HEK293T (cell line): ENCODE measurements around the gene TMED9.

Experiments
- CTCF ChIA-PET: fragments of 350-600 bp; formaldehyde crosslinking; extraction: SDS; loops from one replicate; lab custom pipeline; 2021; ENCODE audit warnings: antibody characterized with exemption, inconsistent platforms; lab: Yijun Ruan, JAX
- POLR2A ChIA-PET: fragments of 350-600 bp; formaldehyde crosslinking; extraction: SDS; loops from one replicate; lab custom pipeline; 2020; ENCODE audit warnings: antibody characterized with exemption, inconsistent platforms; lab: Yijun Ruan, JAX
- DNase-seq: peaks from one replicate; pipeline ENCODE4 v3.0.0; 2012; ENCODE audit warnings: mixed read lengths; ENCODE audit errors: extremely low spot score
- ARNT ChIP-seq: fragments of 450-650 bp; IDR thresholded peaks from 2 replicates; pipeline ENCODE4 v1.6.1; 2017; ENCODE audit warnings: mild to moderate bottlenecking
- BHLHE40 ChIP-seq: fragments of 450-650 bp; IDR thresholded peaks from 2 replicates; pipeline ENCODE4 v1.6.1; 2016; ENCODE audit warnings: mild to moderate bottlenecking, moderate library complexity, borderline replicate concordance
- CTBP1 ChIP-seq: fragments of 450-650 bp; IDR thresholded peaks from 2 replicates; pipeline ENCODE4 v1.6.1; 2016; ENCODE audit warnings: borderline replicate concordance
- ELF4 ChIP-seq: fragments of 450-650 bp; IDR thresholded peaks from 2 replicates; pipeline ENCODE4 v1.6.1; 2017; ENCODE audit warnings: antibody characterized with exemption
- FOXA1 ChIP-seq: fragments of 450-650 bp; IDR thresholded peaks from 2 replicates; pipeline ENCODE4 v1.6.1; 2016; ENCODE audit warnings: mild to moderate bottlenecking
- FOXK2 ChIP-seq: fragments of 450-650 bp; IDR thresholded peaks from 2 replicates; pipeline ENCODE4 v1.6.1; 2016; ENCODE audit warnings: mild to moderate bottlenecking
- FOXM1 ChIP-seq: fragments of 450-650 bp; IDR thresholded peaks from 2 replicates; pipeline ENCODE4 v1.6.1; 2017; ENCODE audit warnings: mild to moderate bottlenecking, borderline replicate concordance
- HDGF ChIP-seq: fragments of 450-650 bp; IDR thresholded peaks from 2 replicates; pipeline ENCODE4 v1.6.1; 2017; ENCODE audit warnings: antibody characterized with exemption, borderline replicate concordance
- L3MBTL2 ChIP-seq: fragments of 450-650 bp; conservative IDR thresholded peaks from 2 replicates; pipeline ENCODE4 v1.6.1; 2016; ENCODE audit warnings: mild to moderate bottlenecking
- LEF1 ChIP-seq: fragments of 450-650 bp; IDR thresholded peaks from 2 replicates; pipeline ENCODE4 v1.6.1; 2017; ENCODE audit warnings: mild to moderate bottlenecking, borderline replicate concordance
- NFRKB ChIP-seq: fragments of 450-650 bp; IDR thresholded peaks from 2 replicates; pipeline ENCODE4 v1.6.1; 2016; ENCODE audit warnings: mild to moderate bottlenecking, moderate library complexity
- PKNOX1 ChIP-seq: fragments of 450-650 bp; IDR thresholded peaks from 2 replicates; pipeline ENCODE4 v1.6.1; 2016
- SP1 ChIP-seq: fragments of 450-650 bp; IDR thresholded peaks from 2 replicates; pipeline ENCODE4 v1.6.1; 2017
- SUZ12 ChIP-seq: fragments of 450-650 bp; IDR thresholded peaks from 2 replicates; pipeline ENCODE4 v1.6.1; 2016; ENCODE audit warnings: mild to moderate bottlenecking
- TARDBP ChIP-seq: fragments of 450-650 bp; IDR thresholded peaks from 2 replicates; pipeline ENCODE4 v1.6.1; 2016
- ZNF384 ChIP-seq: fragments of 450-650 bp; IDR thresholded peaks from 2 replicates; pipeline ENCODE4 v1.6.1; 2016

TMED9 gene

DNA sequence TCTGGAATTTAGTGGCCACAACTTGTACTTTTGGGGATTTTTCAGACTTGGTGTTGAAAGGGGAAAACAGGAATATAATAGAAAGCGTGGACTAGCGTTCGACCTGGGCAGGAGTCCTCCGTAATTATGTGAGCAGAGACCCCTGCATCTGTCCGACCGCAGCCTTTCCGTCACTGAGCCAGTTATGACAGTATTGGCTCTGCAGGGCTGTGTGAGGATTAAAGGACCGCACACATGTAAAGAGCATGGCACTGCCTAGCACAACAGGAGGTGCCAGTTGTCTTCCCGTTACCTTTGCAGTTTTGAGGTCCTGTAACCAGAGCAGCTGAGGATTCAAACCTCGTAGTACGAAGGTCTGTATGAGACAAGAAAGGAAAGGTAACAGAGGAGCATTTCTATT, 9.1 kb downstream of the TMED9 start:
- ChIA-PET POLR2A (interaction anchor here (1.6 kb wide), 1 partner anchor 9 kb away, joined by 5 read pairs; the partner anchor contains the start of gene TMED9), CTCF (no interaction called here)
- TF ChIP-seq BHLHE40 = no peak
- no peak for TF ChIP-seq TARDBP
- TF ChIP-seq ELF4 = no peak
- TF ChIP-seq L3MBTL2 = no peak
- TF ChIP-seq CTBP1 = no peak
- no peak for TF ChIP-seq SP1
- TF ChIP-seq FOXM1 = no peak
- no peak for TF ChIP-seq ARNT
- TF ChIP-seq SUZ12 = no peak
- no peak for TF ChIP-seq FOXA1
- TF ChIP-seq LEF1 = no peak
- no peak for TF ChIP-seq NFRKB
- DNase-seq = no peak

GRCh38 chr5:177601577-177602457, 9.8 kb downstream of the TMED9 start:
- ChIA-PET CTCF (no interaction called here), POLR2A (interaction anchor here (1.6 kb wide), 1 partner anchor 10 kb away, joined by 5 read pairs; the partner anchor contains the start of gene TMED9)
- TF ChIP-seq PKNOX1 (peak; percentile 22; the same call in 1 of the 2 replicates), ZNF384 (no peak)
- DNase-seq = no peak

DNA sequence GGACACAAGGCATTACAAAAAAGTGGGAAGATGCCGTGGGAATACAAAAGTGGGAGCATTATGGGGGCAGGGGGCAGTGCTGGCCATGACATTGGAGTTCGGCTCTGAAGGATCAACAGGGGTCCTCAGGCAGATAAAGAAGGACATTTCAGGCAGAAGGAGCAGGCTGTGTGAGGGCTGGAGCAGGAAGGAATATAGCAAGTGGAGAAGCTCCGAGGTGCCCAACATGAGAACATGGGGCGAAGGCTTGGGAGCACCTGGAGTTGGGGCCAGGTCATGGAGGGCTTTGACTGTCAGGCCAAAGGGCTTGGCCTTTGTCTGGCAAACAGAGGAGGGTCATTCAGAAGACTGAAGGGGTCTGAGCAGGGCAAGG, 10.4 kb downstream of the TMED9 start:
- no peak for TF ChIP-seq SP1
- TF ChIP-seq HDGF = no peak
- no peak for TF ChIP-seq NFRKB
- no peak for TF ChIP-seq L3MBTL2
- TF ChIP-seq SUZ12 = no peak
- no peak for TF ChIP-seq ZNF384
- no peak for TF ChIP-seq ARNT
- TF ChIP-seq ELF4 = no peak
- TF ChIP-seq FOXM1 = no peak
- no peak for TF ChIP-seq PKNOX1
- TF ChIP-seq BHLHE40 = no peak
- TF ChIP-seq TARDBP = no peak
- TF ChIP-seq CTBP1 = no peak
- TF ChIP-seq FOXA1 = no peak
- TF ChIP-seq LEF1 = no peak
- POLR2A ChIA-PET = no interaction called here
- no peak for DNase-seq
- CTCF ChIA-PET = interaction anchor here (0.6 kb wide), 1 partner anchor 26 kb away, joined by 3 read pairs; no protein-coding TSS in a partner anchor

DNA sequence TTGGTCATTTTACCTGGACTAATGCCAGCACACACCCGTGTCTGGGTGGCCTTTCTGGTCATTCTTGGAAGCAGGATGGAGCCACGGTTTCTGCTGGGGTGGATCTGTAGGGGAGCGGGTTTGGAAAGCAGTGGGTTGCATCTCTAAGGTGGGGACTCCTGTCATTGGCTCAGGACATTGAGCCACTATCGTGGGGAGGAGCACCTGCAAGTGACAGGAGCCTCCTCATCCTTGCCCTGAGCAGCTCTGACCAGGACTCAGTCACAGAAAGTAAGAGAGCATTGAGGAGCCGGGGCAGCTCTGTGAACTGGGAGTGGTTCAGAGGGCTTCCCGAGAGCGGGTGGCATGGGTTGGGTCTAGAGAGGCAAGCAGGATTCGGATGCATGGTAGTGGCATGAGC, 11.6 kb downstream of the TMED9 start:
- ChIA-PET CTCF (no interaction called here), POLR2A (no interaction called here)

GRCh38 chr5:177604116-177604521, 12.1 kb downstream of the TMED9 start:
- ChIA-PET POLR2A (no interaction called here), CTCF (no interaction called here)
- no peak for TF ChIP-seq L3MBTL2
- TF ChIP-seq PKNOX1 = no peak
- TF ChIP-seq ELF4 = no peak
- TF ChIP-seq CTBP1 = no peak
- no peak for TF ChIP-seq FOXM1
- TF ChIP-seq FOXA1 = no peak
- no peak for TF ChIP-seq ARNT
- TF ChIP-seq HDGF = no peak
- TF ChIP-seq ZNF384 = no peak
- no peak for TF ChIP-seq SUZ12
- no peak for TF ChIP-seq LEF1
- no peak for TF ChIP-seq FOXK2
- TF ChIP-seq BHLHE40 = no peak
- TF ChIP-seq NFRKB = no peak
- no peak for TF ChIP-seq TARDBP
- no peak for DNase-seq

More for the DNA sequence above, 11.6 kb downstream of the TMED9 start:
- DNase-seq = no peak
- TF ChIP-seq FOXM1 (no peak), FOXA1 (no peak), ELF4 (no peak), LEF1 (no peak), BHLHE40 (no peak)

GRCh38 chr5:177604656-177605055, 12.7 kb downstream of the TMED9 start:
- TF ChIP-seq LEF1 (no peak), FOXA1 (no peak), ZNF384 (no peak), FOXM1 (no peak), ARNT (no peak), TARDBP (no peak), FOXK2 (no peak)
- ChIA-PET POLR2A (interaction anchor here (1.4 kb wide), 1 partner anchor 12 kb away, joined by 6 read pairs; the partner anchor contains the start of gene TMED9), CTCF (no interaction called here)
- no peak for DNase-seq
